ENCODE results near the gene MYH10.

The MYH10 gene

DNA sequence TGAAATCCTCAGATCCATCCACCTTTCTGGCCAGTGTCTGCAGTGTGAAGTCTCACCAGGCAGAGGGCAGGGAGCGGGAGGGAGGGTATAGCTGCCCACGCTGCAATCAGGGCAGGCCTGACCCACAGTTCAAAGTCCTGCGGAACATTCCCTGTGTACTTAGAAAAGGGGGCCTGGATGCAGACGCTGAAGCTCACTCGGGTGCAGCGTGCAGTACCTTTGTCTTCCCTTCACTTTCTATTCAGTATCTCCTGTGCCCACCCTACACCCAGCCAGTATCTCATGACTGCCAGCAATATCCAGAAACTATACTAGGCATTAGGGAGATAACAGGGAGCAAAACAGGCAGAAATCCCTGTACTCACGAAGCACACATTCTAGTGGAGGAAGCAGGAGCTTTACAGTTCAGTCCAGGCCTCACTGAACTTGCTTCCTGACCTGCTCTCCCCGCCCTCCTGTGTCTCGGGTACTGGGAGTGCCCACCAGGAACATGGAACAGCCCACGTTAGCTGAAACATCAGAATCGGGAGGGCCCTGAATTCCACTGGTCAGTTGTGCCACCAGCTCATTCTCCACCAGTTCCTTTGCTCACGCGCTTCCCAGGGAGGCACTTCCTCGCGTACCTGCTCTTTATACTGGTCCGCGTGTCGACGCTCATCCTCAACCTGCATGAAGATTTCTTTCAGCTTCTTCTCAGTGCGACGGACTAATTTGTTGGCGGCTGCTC lies 152.6 kb downstream of the MYH10 start:
- Histone ChIP-seq H3K27ac (ENCODE audit: low read depth, low read length) (no peak overlapping the region), H3K4me2 (ENCODE audit: low read length) (no peak overlapping the region), H3K36me3 (ENCODE audit: control insufficient read depth, low read length) (peaks cover 72% of the 10 kb centered on the region), H3K9me2 (replicated peaks; ENCODE audit: control insufficient read depth, low read length) (no peaks in the 10 kb centered on the region), H3F3A (ENCODE audit: control insufficient read depth, insufficient read depth) (no peaks in the 10 kb centered on the region), H3K79me2 (ENCODE audit: control insufficient read depth, low read length) (no peaks in the 10 kb centered on the region), H3K4me3 (ENCODE audit: low read length) (no peak overlapping the region), H3K27me3 (ENCODE audit: control insufficient read depth, low read length) (no peaks in the 10 kb centered on the region), H4K20me1 (ENCODE audit: control insufficient read depth, insufficient read depth, low read depth, low read length) (no peaks in the 10 kb centered on the region), H3K9me3 (ENCODE audit: control insufficient read depth, insufficient read depth, low read length) (no peaks in the 10 kb centered on the region), H3K4me1 (ENCODE audit: control insufficient read depth, low read length) (no peaks in the 10 kb centered on the region)
- no peak for TF ChIP-seq EZH2phosphoT487 (IDR thresholded peaks at IDR 0.05; ENCODE audit: borderline replicate concordance, low read length)
- TF ChIP-seq, protein P1, sequence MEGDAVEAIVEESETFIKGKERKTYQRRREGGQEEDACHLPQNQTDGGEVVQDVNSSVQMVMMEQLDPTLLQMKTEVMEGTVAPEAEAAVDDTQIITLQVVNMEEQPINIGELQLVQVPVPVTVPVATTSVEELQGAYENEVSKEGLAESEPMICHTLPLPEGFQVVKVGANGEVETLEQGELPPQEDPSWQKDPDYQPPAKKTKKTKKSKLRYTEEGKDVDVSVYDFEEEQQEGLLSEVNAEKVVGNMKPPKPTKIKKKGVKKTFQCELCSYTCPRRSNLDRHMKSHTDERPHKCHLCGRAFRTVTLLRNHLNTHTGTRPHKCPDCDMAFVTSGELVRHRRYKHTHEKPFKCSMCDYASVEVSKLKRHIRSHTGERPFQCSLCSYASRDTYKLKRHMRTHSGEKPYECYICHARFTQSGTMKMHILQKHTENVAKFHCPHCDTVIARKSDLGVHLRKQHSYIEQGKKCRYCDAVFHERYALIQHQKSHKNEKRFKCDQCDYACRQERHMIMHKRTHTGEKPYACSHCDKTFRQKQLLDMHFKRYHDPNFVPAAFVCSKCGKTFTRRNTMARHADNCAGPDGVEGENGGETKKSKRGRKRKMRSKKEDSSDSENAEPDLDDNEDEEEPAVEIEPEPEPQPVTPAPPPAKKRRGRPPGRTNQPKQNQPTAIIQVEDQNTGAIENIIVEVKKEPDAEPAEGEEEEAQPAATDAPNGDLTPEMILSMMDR (IDR thresholded peaks at IDR 0.05; ENCODE audit: low read depth, low read length, poor library complexity, severe bottlenecking) = no peak

DNA sequence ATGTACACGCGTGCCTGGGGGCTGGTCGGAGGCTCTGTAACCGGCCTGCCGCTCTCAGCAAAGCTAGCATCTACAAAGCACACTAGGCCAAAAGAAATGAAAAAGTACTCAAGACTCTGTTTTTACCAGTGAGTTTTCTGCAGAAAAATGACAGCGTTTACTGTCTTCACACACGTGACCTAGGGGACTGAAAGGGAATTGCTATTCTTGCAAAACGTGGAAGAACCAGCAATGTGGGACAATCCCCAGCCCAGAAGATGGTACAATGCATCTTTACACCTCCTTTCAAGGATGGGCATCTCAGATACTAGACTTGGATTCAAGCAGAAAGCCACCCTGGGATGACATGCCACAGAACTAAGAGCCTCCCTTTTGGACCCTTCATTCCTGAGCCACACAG lies 153.4 kb downstream of the MYH10 start:
- Histone ChIP-seq H3K4me2 (ENCODE audit: low read length) (no peak overlapping the region), H3K9me3 (ENCODE audit: control insufficient read depth, insufficient read depth, low read length) (no peaks in the 10 kb centered on the region), H3K4me1 (ENCODE audit: control insufficient read depth, low read length) (no peaks in the 10 kb centered on the region), H4K20me1 (ENCODE audit: control insufficient read depth, insufficient read depth, low read depth, low read length) (no peaks in the 10 kb centered on the region), H3K79me2 (ENCODE audit: control insufficient read depth, low read length) (no peaks in the 10 kb centered on the region), H3F3A (ENCODE audit: control insufficient read depth, insufficient read depth) (no peaks in the 10 kb centered on the region), H3K27me3 (ENCODE audit: control insufficient read depth, low read length) (no peaks in the 10 kb centered on the region), H3K36me3 (ENCODE audit: control insufficient read depth, low read length) (peaks cover 67% of the 10 kb centered on the region), H3K4me3 (ENCODE audit: low read length) (no peak overlapping the region), H3K9me2 (replicated peaks; ENCODE audit: control insufficient read depth, low read length) (no peaks in the 10 kb centered on the region), H3K27ac (ENCODE audit: low read depth, low read length) (no peak overlapping the region)
- TF ChIP-seq EZH2phosphoT487 (IDR thresholded peaks at IDR 0.05; ENCODE audit: borderline replicate concordance, low read length) = no peak
- TF ChIP-seq, protein P1 (IDR thresholded peaks at IDR 0.05; ENCODE audit: low read depth, low read length, poor library complexity, severe bottlenecking) = no peak

DNA sequence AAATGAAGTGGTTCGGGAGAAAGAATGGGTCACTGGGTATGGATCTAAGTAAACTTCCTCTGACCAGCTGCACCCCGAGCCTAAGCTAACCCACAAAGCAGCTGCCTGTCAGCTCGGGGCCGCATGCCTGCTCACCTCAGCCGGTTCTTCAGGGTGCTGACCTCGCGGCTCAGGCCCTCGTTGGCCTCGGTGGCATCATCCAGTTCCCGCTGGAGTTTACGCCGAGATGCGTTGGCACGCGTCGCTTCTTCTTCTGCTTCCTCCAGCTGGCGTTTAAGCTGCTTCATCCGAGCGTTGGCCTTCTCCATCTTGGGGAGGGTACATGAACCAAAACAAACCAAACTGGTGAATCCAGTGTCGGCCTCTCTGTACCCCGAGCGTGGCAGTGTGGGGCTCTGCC lies 153.8 kb downstream of the MYH10 start:
- Histone ChIP-seq H3K27me3 (ENCODE audit: control insufficient read depth, low read length) (no peaks in the 10 kb centered on the region), H3K36me3 (ENCODE audit: control insufficient read depth, low read length) (peaks cover 62% of the 10 kb centered on the region), H3K9me3 (ENCODE audit: control insufficient read depth, insufficient read depth, low read length) (no peaks in the 10 kb centered on the region), H3F3A (ENCODE audit: control insufficient read depth, insufficient read depth) (no peaks in the 10 kb centered on the region), H3K27ac (ENCODE audit: low read depth, low read length) (no peak overlapping the region), H3K4me2 (ENCODE audit: low read length) (no peak overlapping the region), H3K9me2 (replicated peaks; ENCODE audit: control insufficient read depth, low read length) (no peaks in the 10 kb centered on the region), H3K79me2 (ENCODE audit: control insufficient read depth, low read length) (no peaks in the 10 kb centered on the region), H3K4me1 (ENCODE audit: control insufficient read depth, low read length) (no peaks in the 10 kb centered on the region), H3K4me3 (ENCODE audit: low read length) (no peak overlapping the region), H4K20me1 (ENCODE audit: control insufficient read depth, insufficient read depth, low read depth, low read length) (no peaks in the 10 kb centered on the region)
- TF ChIP-seq, protein P1 (IDR thresholded peaks at IDR 0.05; ENCODE audit: low read depth, low read length, poor library complexity, severe bottlenecking) = no peak
- no peak for TF ChIP-seq EZH2phosphoT487 (IDR thresholded peaks at IDR 0.05; ENCODE audit: borderline replicate concordance, low read length)
